Lung (tissue), 12 donors: ENCODE results near the gene ATF3. TPM values are rescaled to one million over a fixed set of nuclear protein-coding genes. Genes with fewer than 3 reads are reported as not detected.
A peak's percentile ranks its signal among the peaks of the same experiment; 100 is the strongest.

Experiments
- ATAC-seq: fragments of 200-7000 bp; cut with Tn5 transposase; one replicate; pipeline ENCODE4 v1.9.1; 2020; ENCODE audit warnings: moderate number of reproducible peaks; ENCODE audit not compliant: insufficient read depth, low FRiP score
- DNase-seq, 3 donors: peaks; one replicate each; pipeline ENCODE4 v3.0.0-alpha.2; 2013 to 2017
- H3K27ac ChIP-seq, 2 donors: one replicate each; pipeline ENCODE4 v1.5.1; 2013; ENCODE audit warnings: mild to moderate bottlenecking in 2 of 2, moderate library complexity in 2 of 2, control low read depth in 1 of 2, inconsistent platforms in 1 of 2, low read depth in 1 of 2, low read length in 1 of 2
- H3K27me3 ChIP-seq, 3 donors: one replicate each; pipeline ENCODE4 v1.5.1; 2013; ENCODE audit warnings: low read length in 2 of 3; ENCODE audit not compliant: control insufficient read depth in 3 of 3, insufficient read depth in 3 of 3
- H3K36me3 ChIP-seq, 4 donors: one replicate each; pipeline ENCODE4 v1.5.1; 2013; ENCODE audit warnings: low read length in 4 of 4, mild to moderate bottlenecking in 1 of 4, moderate library complexity in 1 of 4; ENCODE audit not compliant: control insufficient read depth in 4 of 4, insufficient read depth in 4 of 4
- H3K4me1 ChIP-seq, 5 donors: one replicate each; pipeline ENCODE4 v1.5.1; 2013; ENCODE audit warnings: low read length in 5 of 5, mild to moderate bottlenecking in 2 of 5, moderate library complexity in 1 of 5; ENCODE audit not compliant: control insufficient read depth in 5 of 5, insufficient read depth in 5 of 5
- H3K4me3 ChIP-seq: one replicate; pipeline ENCODE4 v1.5.1; 2013; ENCODE audit warnings: mild to moderate bottlenecking, control low read depth, moderate library complexity
- H3K9ac ChIP-seq, 2 donors: one replicate each; pipeline ENCODE4 v1.5.1; 2013; ENCODE audit warnings: low read length in 2 of 2, control low read depth in 1 of 2; ENCODE audit not compliant: insufficient read depth in 1 of 2
- H3K9me3 ChIP-seq, 4 donors: one replicate each; pipeline ENCODE4 v1.5.1; 2013; ENCODE audit warnings: low read length in 3 of 4, mild to moderate bottlenecking in 1 of 4, moderate library complexity in 1 of 4; ENCODE audit not compliant: control insufficient read depth in 4 of 4, insufficient read depth in 3 of 4
- WGBS, 2 donors: extraction: QIAGEN DNeasy Blood & Tissue Kit; methylation state at CpG; one replicate each; pipeline ENCODE4 v1.1.7; 2013; 5-methylcytosine and 5-hydroxymethylcytosine counted together
- polyA plus RNA-seq, 2 donors: library from polyadenylated mRNA; stranded (reverse); fragments of 200-250 nt; gene quantifications; one replicate each; pipeline ENCODE4 v1.2.1, GENCODE V29; 2013
- total RNA-seq, 2 donors: library from RNA; depleted of rRNA in 1 of 2; stranded (reverse); fragments of >200 nt in 1 of 2; gene quantifications; one replicate each; pipeline ENCODE4 v1.2.1, GENCODE V29; 2014 to 2021
- TF ChIP-seq, protein P1 (sequence below): IDR thresholded peaks from 2 replicates; pipeline ENCODE4 v1.5.1; 2012; ENCODE audit warnings: mild to moderate bottlenecking; ENCODE audit errors: control extremely low read depth, extremely low read depth
- donor health status: control.
- donor health status: control.
- donor health status: Bipolar disorder and iron deficiency.
- donor health status: healthy.
- donor health status: DM: yes; HTN: yes; CAD: no.

Gene ATF3
- total and polyA plus RNA-seq, 4 donors = 15.9 to 44.1 (median 24.4) TPM

DNA sequence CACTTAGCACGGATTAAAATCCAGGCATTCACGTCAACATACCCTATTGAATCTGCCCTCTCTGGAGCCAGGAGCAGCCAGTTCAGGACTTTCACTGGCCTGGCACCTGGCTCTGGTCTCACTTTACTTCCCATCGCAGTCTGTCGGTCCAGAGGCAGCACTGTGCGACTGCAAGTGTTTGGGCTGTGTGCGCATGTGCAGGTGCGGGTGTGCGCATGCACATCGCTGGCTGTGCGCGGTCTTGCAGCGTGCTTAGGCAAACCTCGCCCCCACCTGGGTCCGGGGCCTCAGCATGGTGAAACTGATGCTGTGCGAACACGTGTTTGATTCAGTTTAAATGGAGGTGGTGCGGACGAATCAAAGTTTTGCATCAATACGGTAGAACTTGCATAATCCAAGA lies 38.0 kb downstream of the ATF3 start:
- Histone ChIP-seq H3K9me3 (peaks cover 0 to 3% (median 0%) of the 10 kb centered on the region in 4 donors), H3K36me3 (no peaks in the 10 kb centered on the region), H3K27ac (no peak overlapping the region), H3K4me3 (no peak overlapping the region), H3K4me1 (peaks cover 0 to 23% (median 0%) of the 10 kb centered on the region in 5 donors), H3K27me3 (peaks cover 0 to 2% (median 0%) of the 10 kb centered on the region in 3 donors), H3K9ac (no peak overlapping the region)
- TF ChIP-seq, protein P1, sequence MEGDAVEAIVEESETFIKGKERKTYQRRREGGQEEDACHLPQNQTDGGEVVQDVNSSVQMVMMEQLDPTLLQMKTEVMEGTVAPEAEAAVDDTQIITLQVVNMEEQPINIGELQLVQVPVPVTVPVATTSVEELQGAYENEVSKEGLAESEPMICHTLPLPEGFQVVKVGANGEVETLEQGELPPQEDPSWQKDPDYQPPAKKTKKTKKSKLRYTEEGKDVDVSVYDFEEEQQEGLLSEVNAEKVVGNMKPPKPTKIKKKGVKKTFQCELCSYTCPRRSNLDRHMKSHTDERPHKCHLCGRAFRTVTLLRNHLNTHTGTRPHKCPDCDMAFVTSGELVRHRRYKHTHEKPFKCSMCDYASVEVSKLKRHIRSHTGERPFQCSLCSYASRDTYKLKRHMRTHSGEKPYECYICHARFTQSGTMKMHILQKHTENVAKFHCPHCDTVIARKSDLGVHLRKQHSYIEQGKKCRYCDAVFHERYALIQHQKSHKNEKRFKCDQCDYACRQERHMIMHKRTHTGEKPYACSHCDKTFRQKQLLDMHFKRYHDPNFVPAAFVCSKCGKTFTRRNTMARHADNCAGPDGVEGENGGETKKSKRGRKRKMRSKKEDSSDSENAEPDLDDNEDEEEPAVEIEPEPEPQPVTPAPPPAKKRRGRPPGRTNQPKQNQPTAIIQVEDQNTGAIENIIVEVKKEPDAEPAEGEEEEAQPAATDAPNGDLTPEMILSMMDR = no peak
- no peak for ATAC-seq
- no peak for DNase-seq
- WGBS, 2 donors = 90 to 92% methylated on average over 19 of the region's 19 CpGs

DNA sequence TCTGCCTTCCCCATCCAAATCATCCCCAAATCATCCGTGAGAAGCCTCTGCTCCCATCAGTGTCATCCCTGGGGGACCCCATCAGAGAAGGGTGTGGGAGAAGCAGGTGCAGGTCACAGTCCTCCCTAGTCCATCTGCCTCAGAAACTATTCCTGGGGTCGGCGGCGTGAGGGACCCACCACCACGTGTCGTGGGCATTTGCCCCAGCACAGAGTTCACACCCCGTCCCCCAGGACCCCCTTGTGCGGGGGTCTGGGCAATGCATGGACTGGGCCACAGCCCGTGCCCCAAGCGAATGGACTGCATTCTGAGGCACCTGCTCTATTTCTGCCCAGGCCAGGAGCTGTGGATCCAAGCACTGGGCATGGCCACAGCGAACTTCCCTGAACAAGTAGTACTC lies 38.4 kb downstream of the ATF3 start:
- DNase-seq = no peak
- H3K4me1 ChIP-seq = peaks cover 0 to 23% (median 0%) of the 10 kb centered on the region in 5 donors
- no peaks in the 10 kb centered on the region for H3K36me3 ChIP-seq
- H3K4me3 ChIP-seq = no peak overlapping the region
- peaks cover 0 to 3% (median 0%) of the 10 kb centered on the region in 4 donors for H3K9me3 ChIP-seq
- TF ChIP-seq, protein P1 = no peak
- 95 to 96% methylated on average over 11 of the region's 11 CpGs for WGBS, 2 donors
- no peak for ATAC-seq
- H3K27me3 ChIP-seq = peaks cover 0 to 2% (median 0%) of the 10 kb centered on the region in 3 donors
- no peak overlapping the region for H3K9ac ChIP-seq
- no peak overlapping the region for H3K27ac ChIP-seq

DNA sequence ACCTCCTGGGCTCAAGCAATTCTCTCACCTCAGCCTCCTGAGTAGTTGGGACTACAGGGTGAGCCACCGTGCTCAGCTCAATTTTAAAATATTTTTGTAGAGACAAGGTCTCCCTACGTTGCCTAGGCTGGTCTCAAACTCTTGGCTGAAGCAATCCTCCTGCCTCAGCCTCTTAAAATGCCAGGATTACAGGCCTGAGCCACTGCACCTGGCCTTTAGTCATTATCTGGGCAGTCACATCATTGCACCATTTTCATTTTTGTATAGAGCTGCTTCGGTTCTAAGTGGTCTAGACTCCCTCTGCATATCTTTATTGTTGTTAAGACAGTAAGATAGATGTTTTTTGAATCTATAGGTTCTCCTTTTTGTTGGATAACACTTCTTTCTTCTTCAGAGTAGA lies 39.9 kb downstream of the ATF3 start:
- Histone ChIP-seq H3K4me3 (no peak overlapping the region), H3K27me3 (peaks cover 0 to 2% (median 0%) of the 10 kb centered on the region in 3 donors), H3K27ac (no peak overlapping the region), H3K9me3 (peaks cover 0 to 3% (median 0%) of the 10 kb centered on the region in 4 donors), H3K9ac (no peak overlapping the region), H3K36me3 (no peaks in the 10 kb centered on the region), H3K4me1 (peaks cover 0 to 23% (median 0%) of the 10 kb centered on the region in 5 donors)
- TF ChIP-seq, protein P1 = no peak
- 83 to 84% methylated on average over 3 of the region's 3 CpGs for WGBS, 2 donors
- peak in 1 of 3 donors; percentile 10 for DNase-seq
- no peak for ATAC-seq

DNA sequence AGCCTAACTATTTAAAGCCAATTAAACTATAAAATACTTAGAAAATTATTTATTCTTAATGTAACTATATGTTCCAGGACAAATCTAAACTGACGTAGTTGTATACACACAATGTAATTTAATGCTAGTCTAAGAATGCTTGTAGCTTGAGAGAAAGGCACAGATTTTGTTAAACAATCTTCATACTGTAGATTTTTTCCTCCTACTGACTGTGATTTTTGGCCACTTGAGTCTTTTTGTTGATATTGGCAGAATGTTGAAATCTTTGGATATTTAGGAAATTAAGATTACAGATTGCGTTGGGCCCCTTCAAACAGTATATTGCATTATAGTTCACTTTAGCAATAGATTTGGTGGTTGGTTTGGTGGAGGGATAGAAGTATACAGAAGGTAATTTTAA lies 40.5 kb downstream of the ATF3 start:
- Histone ChIP-seq H3K4me1 (peaks cover 0 to 23% (median 0%) of the 10 kb centered on the region in 5 donors), H3K36me3 (no peaks in the 10 kb centered on the region), H3K9me3 (peaks cover 0 to 3% (median 0%) of the 10 kb centered on the region in 4 donors), H3K27me3 (peaks cover 0 to 2% (median 0%) of the 10 kb centered on the region in 3 donors), H3K27ac (no peak overlapping the region), H3K9ac (no peak overlapping the region), H3K4me3 (no peak overlapping the region)
- 61 to 68% methylated on average over 2 of the region's 2 CpGs for WGBS, 2 donors
- TF ChIP-seq, protein P1 = no peak
- DNase-seq (peak in 2 of 3 donors; percentile 78 to 80), ATAC-seq (no peak)
